CD4-positive, alpha-beta T cell treated with Interleukin-6 for 4 hours (primary cell): ENCODE results near the gene ATOSB.

Source experiments
- DNase-seq: peaks from one replicate; pipeline ENCODE4 v3.0.0-alpha.2; 2020; ENCODE audit warnings: mixed read lengths

ATOSB gene

GRCh38 chr9:35085078-35085477 lies 30.6 kb downstream of the ATOSB start:
- DNase-seq = no peak

GRCh38 chr9:35079426-35080341 lies 36.0 kb downstream of the ATOSB start, which contains the start of gene FANCG:
Gene FANCG, minus strand, starts transcription at chr9:35079942. Its CDS starts 418 bp downstream, at chr9:35079524.
- DNase-seq = peak; percentile 86

- DNase-seq = no peak
Measured at GRCh38 chr9:35079041-35079425, 36.6 kb downstream of the ATOSB start.

- DNase-seq = no peak
Measured at GRCh38 chr9:35078066-35078465, 37.6 kb downstream of the ATOSB start.

- DNase-seq = no peak
Measured at GRCh38 chr9:35076848-35077247, 38.8 kb downstream of the ATOSB start.

- DNase-seq = no peak
Measured at GRCh38 chr9:35075358-35075757, 40.3 kb downstream of the ATOSB start.

GRCh38 chr9:35074791-35075190 lies 40.9 kb downstream of the ATOSB start:
- no peak for DNase-seq

- DNase-seq = no peak
Measured at GRCh38 chr9:35074141-35074540, 41.5 kb downstream of the ATOSB start.

GRCh38 chr9:35073279-35073612 lies 42.4 kb downstream of the ATOSB start:
- DNase-seq = no peak

GRCh38 chr9:35072461-35073278 lies 43.0 kb downstream of the ATOSB start, which contains the start of gene VCP:
Gene VCP, minus strand, starts transcription at chr9:35072625. Its CDS starts 272 bp downstream, at chr9:35072353.
- peak; percentile 97 for DNase-seq

GRCh38 chr9:35071814-35072460 lies 43.7 kb downstream of the ATOSB start:
- peak; percentile 76 for DNase-seq

- no peak for DNase-seq
Measured at GRCh38 chr9:35070823-35071813, 44.5 kb downstream of the ATOSB start.

GRCh38 chr9:35069020-35069419 lies 46.6 kb downstream of the ATOSB start:
- no peak for DNase-seq

GRCh38 chr9:35067056-35067455 lies 48.6 kb downstream of the ATOSB start:
- no peak for DNase-seq

GRCh38 chr9:35060548-35061207 lies 55.0 kb downstream of the ATOSB start:
- no peak for DNase-seq

GRCh38 chr9:35059438-35059837 lies 56.2 kb downstream of the ATOSB start:
- no peak for DNase-seq

- DNase-seq = no peak
Measured at GRCh38 chr9:35057271-35057620, 58.4 kb downstream of the ATOSB start.

GRCh38 chr9:35056571-35057270 lies 58.9 kb downstream of the ATOSB start:
- no peak for DNase-seq

GRCh38 chr9:35054871-35055644 lies 60.6 kb downstream of the ATOSB start:
- no peak for DNase-seq
